Smooth muscle cell (in vitro differentiated cells): ENCODE results near the gene RBMS2. TPM values are rescaled to one million over a fixed set of nuclear protein-coding genes. Genes with fewer than 3 reads are reported as not detected.
A peak's percentile ranks its signal among the peaks of the same experiment; 100 is the strongest.

Experiments used
- DNase-seq: peaks from one replicate; lab custom pipeline; 2025; ENCODE audit not compliant: unreplicated experiment; lab: John Stamatoyannopoulos, UW
- H2AFZ ChIP-seq: fragments of 200-600 bp; sonication (generic); 2 replicates; pipeline ENCODE4 v1.6.0; 2016; ENCODE audit warnings: antibody characterized with exemption, low read depth, mild to moderate bottlenecking
- H3F3A ChIP-seq: fragments of 200-600 bp; sonication (generic); 2 replicates; pipeline ENCODE4 v1.6.0; 2017; ENCODE audit warnings: antibody characterized with exemption, low read depth
- H3K27ac ChIP-seq: fragments of 200-600 bp; sonication (generic); 2 replicates; pipeline ENCODE4 v1.5.1; 2016; ENCODE audit warnings: low read depth, mild to moderate bottlenecking
- H3K27me3 ChIP-seq: fragments of 200-600 bp; sonication (generic); 2 replicates; pipeline ENCODE4 v1.6.1; 2016; ENCODE audit warnings: low read depth, mild to moderate bottlenecking
- H3K36me3 ChIP-seq: fragments of 200-600 bp; sonication (generic); 2 replicates; pipeline ENCODE4 v1.5.1; 2016; ENCODE audit warnings: low read depth
- H3K4me1 ChIP-seq: fragments of 200-600 bp; sonication (generic); 2 replicates; pipeline ENCODE4 v1.5.1; 2016; ENCODE audit warnings: low read depth
- H3K4me2 ChIP-seq: fragments of 200-600 bp; sonication (generic); 2 replicates; pipeline ENCODE4 v1.6.0; 2016; ENCODE audit warnings: mild to moderate bottlenecking
- H3K4me3 ChIP-seq: fragments of 200-600 bp; sonication (generic); 2 replicates; pipeline ENCODE4 v1.5.1; 2016; ENCODE audit warnings: mild to moderate bottlenecking
- H3K79me2 ChIP-seq: fragments of 200-600 bp; sonication (generic); 2 replicates; pipeline ENCODE4 v1.6.0; 2016; ENCODE audit warnings: low read depth, mild to moderate bottlenecking
- H3K9ac ChIP-seq: fragments of 200-600 bp; sonication (generic); 2 replicates; pipeline ENCODE4 v1.6.0; 2016; ENCODE audit warnings: low read depth
- H3K9me3 ChIP-seq: fragments of 200-600 bp; sonication (generic); replicated peaks from 2 replicates; pipeline ENCODE4 v1.5.1; 2016; ENCODE audit warnings: low read depth
- H4K20me1 ChIP-seq: fragments of 200-600 bp; sonication (generic); 2 replicates; pipeline ENCODE4 v1.6.0; 2016; ENCODE audit warnings: low read depth
- CTCF ChIP-seq: fragments of 200-600 bp; sonication (generic); IDR thresholded peaks from 2 replicates; pipeline ENCODE4 v1.5.1; 2017; ENCODE audit warnings: borderline replicate concordance, mild to moderate bottlenecking, antibody characterized with exemption; ENCODE audit not compliant: insufficient read depth, poor library complexity, severe bottlenecking
- WGBS: methylation state at CpG from one replicate; pipeline ENCODE4 v1.1.7; 2016; ENCODE audit warnings: low lambda C conversion rate; 5-methylcytosine and 5-hydroxymethylcytosine counted together
- polyA plus RNA-seq: library from polyadenylated mRNA; unstranded; fragments of >200 nt; fragmentation: Nextera tagmentation; extraction: Ambion mirVana; gene quantifications from 2 replicates; pipeline ENCODE4 v1.2.1, GENCODE V29; 2016
- total RNA-seq: library from RNA; depleted of rRNA; stranded (reverse); fragments of >200 nt; gene quantifications from 2 replicates; pipeline ENCODE4 v1.2.3, GENCODE V29; 2014

The RBMS2 gene
- total and polyA plus RNA-seq, 2 experiments from 2014 or later: 16.8 to 20.6 TPM

DNA sequence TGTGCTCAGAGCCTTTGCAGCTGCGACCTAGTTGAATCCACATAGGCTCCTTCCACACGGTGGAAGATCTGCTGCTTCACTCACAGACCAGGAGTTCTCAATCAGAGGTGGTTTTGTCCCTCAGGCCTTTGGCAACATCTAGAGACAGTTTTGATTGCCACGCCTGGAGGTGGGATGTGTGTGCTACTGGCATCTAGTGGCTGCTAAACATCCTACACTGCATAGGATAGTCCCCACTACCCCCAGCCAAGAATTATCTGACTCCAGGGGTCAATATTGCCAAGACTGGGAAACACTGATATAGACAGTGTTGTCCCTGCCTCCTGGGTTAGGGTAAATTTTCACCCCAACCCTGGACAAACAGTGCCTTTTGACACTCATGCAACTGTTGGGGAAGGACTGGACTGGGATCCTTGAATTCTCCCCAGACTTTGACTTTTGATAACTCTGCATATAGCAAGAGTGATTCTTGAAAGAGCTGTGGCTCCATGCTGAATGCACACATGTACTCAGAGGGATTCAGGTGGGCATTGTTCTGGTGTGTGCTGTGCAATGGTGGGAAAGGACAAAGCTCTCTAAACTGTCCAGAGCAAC is 68.7 kb downstream of the RBMS2 start:
- H3K4me3 ChIP-seq: no peak overlapping the region
- H3K27me3 ChIP-seq: no peaks in the 10 kb centered on the region
- DNase-seq: no peak
- no peaks in the 10 kb centered on the region for H3K9me3 ChIP-seq
- no peaks in the 10 kb centered on the region for H3K4me1 ChIP-seq
- 62% methylated on average over 3 of the region's 3 CpGs for WGBS
- no peak overlapping the region for H2AFZ ChIP-seq
- no peaks in the 10 kb centered on the region for H3F3A ChIP-seq
- H3K4me2 ChIP-seq: no peak overlapping the region
- H3K9ac ChIP-seq: no peak overlapping the region
- H3K79me2 ChIP-seq: no peaks in the 10 kb centered on the region
- H3K36me3 ChIP-seq: peaks cover 19% of the 10 kb centered on the region
- peaks cover 4% of the 10 kb centered on the region for H4K20me1 ChIP-seq
- peak; percentile 14 for TF ChIP-seq CTCF
- no peak overlapping the region for H3K27ac ChIP-seq

DNA sequence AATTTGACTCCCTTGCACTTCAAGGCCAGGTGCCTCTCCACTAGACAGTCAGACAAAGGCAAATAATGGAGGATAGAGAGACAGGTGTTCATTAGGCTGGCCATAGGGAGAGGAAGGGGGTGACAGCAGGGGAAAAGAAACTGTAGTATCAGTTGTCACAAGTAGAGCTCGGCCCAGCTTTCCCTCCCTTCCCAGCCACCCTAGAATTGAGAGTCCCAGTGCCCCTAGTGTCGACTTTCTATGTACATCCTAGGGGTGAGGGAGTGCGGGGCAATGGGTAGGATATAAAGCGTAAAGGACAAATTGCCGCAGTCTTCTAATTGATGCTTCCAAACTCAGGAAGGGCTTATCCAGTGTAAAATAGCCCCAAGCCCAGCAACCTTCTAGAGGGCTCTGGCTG is 69.5 kb downstream of the RBMS2 start:
- no peak for DNase-seq
- Histone ChIP-seq H2AFZ (no peak overlapping the region), H3F3A (peaks cover 8% of the 10 kb centered on the region), H3K9me3 (no peaks in the 10 kb centered on the region), H3K4me2 (no peak overlapping the region), H3K27me3 (no peaks in the 10 kb centered on the region), H3K36me3 (peaks cover 19% of the 10 kb centered on the region), H4K20me1 (peaks cover 4% of the 10 kb centered on the region), H3K4me1 (no peaks in the 10 kb centered on the region), H3K79me2 (no peaks in the 10 kb centered on the region), H3K27ac (no peak overlapping the region), H3K4me3 (no peak overlapping the region), H3K9ac (no peak overlapping the region)
- WGBS: 79% methylated on average over 5 of the region's 5 CpGs
- no peak for TF ChIP-seq CTCF

DNA sequence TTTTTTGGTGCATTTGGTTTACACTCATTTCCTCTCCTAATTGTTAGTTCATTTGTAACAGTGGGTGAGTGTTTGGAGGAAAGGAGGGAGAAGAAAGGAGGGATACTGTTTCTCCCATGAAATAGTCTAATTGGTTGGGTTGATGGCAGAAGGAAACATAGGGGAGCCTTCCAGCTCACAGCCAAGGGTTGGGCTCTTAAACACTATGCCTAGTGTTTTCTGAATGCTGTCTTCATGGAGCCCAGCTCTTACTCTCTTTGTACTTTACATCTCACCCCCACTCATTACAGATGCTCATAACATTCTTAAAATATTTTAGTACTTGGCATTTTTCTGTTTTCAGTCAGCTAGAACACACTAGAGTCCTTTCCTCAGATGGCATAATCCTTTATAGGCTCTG is 70.3 kb downstream of the RBMS2 start:
- Histone ChIP-seq H3K27me3 (no peaks in the 10 kb centered on the region), H3K4me2 (no peak overlapping the region), H3K36me3 (peaks cover 17% of the 10 kb centered on the region), H4K20me1 (peaks cover 4% of the 10 kb centered on the region), H2AFZ (no peak overlapping the region), H3K9me3 (no peaks in the 10 kb centered on the region), H3K4me3 (no peak overlapping the region), H3K79me2 (no peaks in the 10 kb centered on the region), H3K27ac (no peak overlapping the region), H3F3A (peaks cover 9% of the 10 kb centered on the region), H3K4me1 (no peaks in the 10 kb centered on the region), H3K9ac (no peak overlapping the region)
- no peak for TF ChIP-seq CTCF
- no peak for DNase-seq

- peak; percentile 78 for TF ChIP-seq CTCF
- WGBS: 18% methylated on average over 8 of the region's 8 CpGs
- no peak overlapping the region for H3K9ac ChIP-seq
These were observed 72.4 kb downstream of the RBMS2 start for GRCh38 chr12:56593909-56594621.

More at GRCh38 chr12:56593909-56594621, 72.4 kb downstream of the RBMS2 start:
- Histone ChIP-seq H3K27ac (peak overlapping the region; percentile 80), H2AFZ (no peak overlapping the region), H3K4me3 (no peak overlapping the region), H3K79me2 (no peaks in the 10 kb centered on the region), H3K36me3 (peaks cover 6% of the 10 kb centered on the region), H3K27me3 (no peaks in the 10 kb centered on the region), H4K20me1 (peaks cover 4% of the 10 kb centered on the region), H3K4me2 (no peak overlapping the region), H3K9me3 (no peaks in the 10 kb centered on the region), H3F3A (peaks cover 15% of the 10 kb centered on the region), H3K4me1 (no peaks in the 10 kb centered on the region)
- peak; percentile 24 for DNase-seq
